Neural progenitor cell (in vitro differentiated cells): Measurements from ENCODE around the gene PIRT.

ENCODE experiments used
- CTCF ChIP-seq: fragments of 200-600 bp; sonication (generic); IDR thresholded peaks from 2 replicates; pipeline ENCODE4 v1.5.1; 2017; ENCODE audit warnings: antibody characterized with exemption, mild to moderate bottlenecking
- EZH2 ChIP-seq: fragments of 200-600 bp; sonication (generic); IDR thresholded peaks from 2 replicates; pipeline ENCODE4 v1.6.1; 2017; ENCODE audit warnings: antibody characterized with exemption, mild to moderate bottlenecking, moderate library complexity
- EZH2phosphoT487 ChIP-seq: fragments of 200-600 bp; sonication (generic); IDR thresholded peaks from 2 replicates; pipeline ENCODE4 v1.6.1; 2017; ENCODE audit warnings: antibody characterized with exemption

- TF ChIP-seq CTCF: no peak
- TF ChIP-seq EZH2: no peak
- TF ChIP-seq EZH2phosphoT487: no peak
These were observed 58.3 kb downstream of the PIRT start for GRCh38 chr17:10779609-10780008.
